ENCODE data around the gene FRS2.

- TF ChIP-seq, protein P1, sequence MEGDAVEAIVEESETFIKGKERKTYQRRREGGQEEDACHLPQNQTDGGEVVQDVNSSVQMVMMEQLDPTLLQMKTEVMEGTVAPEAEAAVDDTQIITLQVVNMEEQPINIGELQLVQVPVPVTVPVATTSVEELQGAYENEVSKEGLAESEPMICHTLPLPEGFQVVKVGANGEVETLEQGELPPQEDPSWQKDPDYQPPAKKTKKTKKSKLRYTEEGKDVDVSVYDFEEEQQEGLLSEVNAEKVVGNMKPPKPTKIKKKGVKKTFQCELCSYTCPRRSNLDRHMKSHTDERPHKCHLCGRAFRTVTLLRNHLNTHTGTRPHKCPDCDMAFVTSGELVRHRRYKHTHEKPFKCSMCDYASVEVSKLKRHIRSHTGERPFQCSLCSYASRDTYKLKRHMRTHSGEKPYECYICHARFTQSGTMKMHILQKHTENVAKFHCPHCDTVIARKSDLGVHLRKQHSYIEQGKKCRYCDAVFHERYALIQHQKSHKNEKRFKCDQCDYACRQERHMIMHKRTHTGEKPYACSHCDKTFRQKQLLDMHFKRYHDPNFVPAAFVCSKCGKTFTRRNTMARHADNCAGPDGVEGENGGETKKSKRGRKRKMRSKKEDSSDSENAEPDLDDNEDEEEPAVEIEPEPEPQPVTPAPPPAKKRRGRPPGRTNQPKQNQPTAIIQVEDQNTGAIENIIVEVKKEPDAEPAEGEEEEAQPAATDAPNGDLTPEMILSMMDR (IDR thresholded peaks at IDR 0.05): no peak
- TF ChIP-seq POLR2A (IDR thresholded peaks at IDR 0.05): no peak
Observed at GRCh38 chr12:69589082-69589481, 118.9 kb downstream of the FRS2 start.
